WTC11 (cell line): ENCODE data around the gene DCTD. TPM values are rescaled to one million over a fixed set of nuclear protein-coding genes. Genes with fewer than 3 reads are reported as not detected.

ENCODE experiments used
- ATAC-seq: fragments of 200-7000 bp; cut with Tn5 transposase; 2 replicates; pipeline ENCODE4 v1.10.0; 2021; ENCODE audit warnings: mild to moderate bottlenecking, moderate library complexity
- CTCF ChIA-PET: fragments of 300-600 bp; sonication (Branson Sonifier 250); formaldehyde crosslinking; loops from one replicate; lab custom pipeline; 2021; ENCODE audit warnings: antibody characterized with exemption; lab: Charles Lee
- POLR2A ChIA-PET: fragments of 350-600 bp; sonication (Branson Sonifier 250); formaldehyde crosslinking; loops from one replicate; lab custom pipeline; 2021; ENCODE audit warnings: antibody characterized with exemption; lab: Charles Lee
- DNase-seq: peaks from one replicate; pipeline ENCODE4 v3.0.0; 2021; ENCODE audit warnings: low spot score
- H3K27ac Mint-ChIP-seq: 2 replicates; pipeline ENCODE4 v1.8.0; 2021; ENCODE audit warnings: mixed read lengths
- H3K27me3 Mint-ChIP-seq: 2 replicates; pipeline ENCODE4 v1.8.0; 2021; ENCODE audit warnings: low read depth, mild to moderate bottlenecking, moderate library complexity, mixed read lengths
- H3K36me3 Mint-ChIP-seq: 2 replicates; pipeline ENCODE4 v1.8.0; 2021; ENCODE audit warnings: mixed read lengths
- H3K4me1 Mint-ChIP-seq: 2 replicates; pipeline ENCODE4 v1.8.0; 2022; ENCODE audit warnings: mixed read lengths
- H3K4me3 Mint-ChIP-seq: 2 replicates; pipeline ENCODE4 v1.8.0; 2021; ENCODE audit warnings: mild to moderate bottlenecking, moderate library complexity, mixed read lengths
- H3K9me3 Mint-ChIP-seq: 2 replicates; pipeline ENCODE4 v1.8.0; 2021; ENCODE audit warnings: mixed read lengths
- AFF4 ChIP-seq: sonication (generic); formaldehyde crosslinking; IDR thresholded peaks from 2 replicates; pipeline ENCODE4 v1.8.1; 2023; ENCODE audit warnings: mild to moderate bottlenecking, missing genetic modification reagents, borderline replicate concordance
- ARID4B ChIP-seq: sonication (generic); formaldehyde crosslinking; IDR thresholded peaks from 2 replicates; pipeline ENCODE4 v1.8.0; 2023; ENCODE audit warnings: missing genetic modification reagents, mild to moderate bottlenecking, borderline replicate concordance
- ATF2 ChIP-seq: sonication (generic); formaldehyde crosslinking; IDR thresholded peaks from 2 replicates; pipeline ENCODE4 v1.8.1; 2022; ENCODE audit warnings: low read depth, missing genetic modification reagents, borderline replicate concordance
- E2F1 ChIP-seq: sonication (generic); formaldehyde crosslinking; IDR thresholded peaks from 2 replicates; pipeline ENCODE4 v1.8.0; 2022; ENCODE audit warnings: mild to moderate bottlenecking, missing genetic modification reagents
- ETV6 ChIP-seq: sonication (generic); formaldehyde crosslinking; IDR thresholded peaks from 2 replicates; pipeline ENCODE4 v1.8.1; 2022; ENCODE audit warnings: mild to moderate bottlenecking, missing genetic modification reagents
- MAX ChIP-seq: sonication (generic); formaldehyde crosslinking; IDR thresholded peaks from 2 replicates; pipeline ENCODE4 v1.8.0; 2022; ENCODE audit warnings: mild to moderate bottlenecking, missing genetic modification reagents
- MYBL2 ChIP-seq: sonication (generic); formaldehyde crosslinking; IDR thresholded peaks from 2 replicates; pipeline ENCODE4 v1.8.1; 2023; ENCODE audit warnings: mild to moderate bottlenecking, moderate library complexity, missing genetic modification reagents
- NFYB ChIP-seq: sonication (generic); formaldehyde crosslinking; conservative IDR thresholded peaks from 2 replicates; pipeline ENCODE4 v1.8.0; 2022; ENCODE audit warnings: low read depth, missing genetic modification reagents
- PRDM15 ChIP-seq: sonication (generic); formaldehyde crosslinking; IDR thresholded peaks from 2 replicates; pipeline ENCODE4 v1.8.0; 2022; ENCODE audit warnings: missing genetic modification reagents
- RORB ChIP-seq: fragments of 250-450 bp; sonication (Bioruptor Pico); IDR thresholded peaks from 2 replicates; pipeline ENCODE4 v1.9.0; 2021; ENCODE audit warnings: mild to moderate bottlenecking
- SOX15 ChIP-seq: fragments of 250-450 bp; sonication (Bioruptor Pico); IDR thresholded peaks from 2 replicates; pipeline ENCODE4 v1.9.0; 2021; ENCODE audit warnings: mild to moderate bottlenecking
- TEAD1 ChIP-seq: sonication (generic); formaldehyde crosslinking; IDR thresholded peaks from 2 replicates; pipeline ENCODE4 v1.8.0; 2022; ENCODE audit warnings: mild to moderate bottlenecking, missing genetic modification reagents
- ZNF423 ChIP-seq: fragments of 250-450 bp; sonication (Bioruptor Pico); IDR thresholded peaks from 2 replicates; pipeline ENCODE4 v2.1.2; 2022; ENCODE audit warnings: mild to moderate bottlenecking, moderate library complexity
- ZNF671 ChIP-seq: fragments of 250-450 bp; sonication (Bioruptor Pico); IDR thresholded peaks from 2 replicates; pipeline ENCODE4 v1.8.0; 2021; ENCODE audit warnings: mild to moderate bottlenecking
- total RNA-seq: library from RNA; stranded (reverse); gene quantifications from 3 replicates; pipeline ENCODE4 v1.2.3, GENCODE V29; 2021

DCTD gene
- total RNA-seq, 1 experiment from 2014 or later, result 56.8 TPM

- no peak for TF ChIP-seq AFF4 (CRISPR knock-in tag)
- TF ChIP-seq, all 79 proteins: peak for 0
Measured at GRCh38 chr4:182861346-182861745, 55.8 kb downstream of the DCTD start (continued).

- H3K36me3 Mint-ChIP-seq, result no peaks in the 10 kb centered on the region
- no peaks in the 10 kb centered on the region for H3K27me3 Mint-ChIP-seq
- peaks cover 31% of the 10 kb centered on the region for H3K4me1 Mint-ChIP-seq
- H3K27ac Mint-ChIP-seq, result no peak overlapping the region
- CTCF ChIA-PET, result no interaction called here
- H3K4me3 Mint-ChIP-seq, result no peak overlapping the region
- H3K9me3 Mint-ChIP-seq, result peaks cover 12% of the 10 kb centered on the region
- no peak for ATAC-seq
- no peak for TF ChIP-seq MYBL2 (CRISPR knock-in tag)
- no peak for TF ChIP-seq E2F1 (CRISPR knock-in tag)
- no peak for TF ChIP-seq ZNF671 (CRISPR knock-in tag)
- TF ChIP-seq SOX15 (CRISPR knock-in tag), result no peak
- TF ChIP-seq ARID4B (CRISPR knock-in tag), result no peak
- TF ChIP-seq ATF2 (CRISPR knock-in tag), result no peak
- TF ChIP-seq ETV6 (CRISPR knock-in tag), result no peak
- TF ChIP-seq ZNF423 (CRISPR knock-in tag), result no peak
- no peak for TF ChIP-seq TEAD1 (CRISPR knock-in tag)
- no peak for TF ChIP-seq PRDM15 (CRISPR knock-in tag)
- TF ChIP-seq MAX (CRISPR knock-in tag), result no peak
- TF ChIP-seq RORB (CRISPR knock-in tag), result no peak
- no peak for TF ChIP-seq NFYB (CRISPR knock-in tag)
- TF ChIP-seq, all 79 proteins: peak for 0
- POLR2A ChIA-PET, result no interaction called here
- DNase-seq, result no peak
Measured at GRCh38 chr4:182859730-182860129, 57.5 kb downstream of the DCTD start.
